K562 (cell line): ENCODE results near the gene PDE6B. TPM values are rescaled to one million over a fixed set of nuclear protein-coding genes. Genes with fewer than 3 reads are reported as not detected.

Source experiments
- ATAC-seq: fragments of 200-7000 bp; cut with Tn5 transposase; 3 replicates; pipeline ENCODE4 v1.9.1; 2020; ENCODE audit warnings: moderate library complexity
- BruUV-seq: library from RNA; stranded (reverse); fragments of 400-500 nt; replicated peaks from 2 replicates; lab custom pipeline; 2021; lab: Mats Ljungman, UMichigan
- CTCF ChIA-PET: fragments of 300-600 bp; formaldehyde crosslinking; extraction: SDS; loops from one replicate; lab custom pipeline; 2021; ENCODE audit warnings: low intra/inter-chr PET ratio; lab: Yijun Ruan, JAX
- POLR2A ChIA-PET: fragments of 300-600, 350-650 bp; sonication (Branson Sonifier 250); formaldehyde crosslinking; extraction: SDS; loops from one replicate; lab custom pipeline; 2021; ENCODE audit warnings: antibody characterized with exemption, inconsistent platforms; lab: Yijun Ruan, JAX
- DNase-seq, 4 experiments: peaks; one replicate each; pipeline versions ENCODE4 v3.0.0 to v3.0.0-alpha.2; 2011 to 2018; ENCODE audit warnings: low spot score in 3 of 4, mixed read lengths in 3 of 4; ENCODE audit errors: extremely low read depth in 1 of 4
- FAIRE-seq: peaks from 2 replicates; lab custom pipeline; 2011; peaks lifted over from hg19 to GRCh38; lab: Jason Lieb, UNC
- H2AFZ ChIP-seq: 2 replicates; pipeline ENCODE4 v1.6.0; 2011; ENCODE audit warnings: low read depth, low read length, control low read depth, inconsistent platforms
- H3K27ac ChIP-seq: fragments of 200-600 bp; 3 replicates; pipeline ENCODE4 v1.8.0; 2011; ENCODE audit warnings: low read depth, mild to moderate bottlenecking, control low read depth, inconsistent platforms, low read length, moderate library complexity, mixed read lengths; ENCODE audit errors: extremely low read depth
- H3K27me3 ChIP-seq, 2 experiments: fragments of 300-600 bp in 1 of 2; 2 replicates in 1 of 2; 3 replicates in 1 of 2; pipeline versions ENCODE4 v1.6.0 to v1.8.0; 2011; ENCODE audit warnings: inconsistent platforms in 2 of 2, low read length in 2 of 2, mild to moderate bottlenecking in 1 of 2, mixed read lengths in 1 of 2, moderate library complexity in 1 of 2; ENCODE audit not compliant: control insufficient read depth in 2 of 2, insufficient read depth in 2 of 2
- H3K36me3 ChIP-seq: fragments of 300-600 bp; 3 replicates; pipeline ENCODE4 v1.8.0; 2011; ENCODE audit warnings: mild to moderate bottlenecking, low read length, inconsistent platforms; ENCODE audit not compliant: control insufficient read depth, insufficient read depth
- H3K4me1 ChIP-seq, 2 experiments: fragments of 200-600 bp in 1 of 2; replicated peaks in 1 of 2; 2 replicates in 1 of 2; 3 replicates in 1 of 2; pipeline versions ENCODE4 v1.5.1 to v1.8.0; 2011; ENCODE audit warnings: inconsistent platforms in 2 of 2, low read length in 2 of 2, mild to moderate bottlenecking in 1 of 2, mixed read lengths in 1 of 2, moderate library complexity in 1 of 2; ENCODE audit not compliant: control insufficient read depth in 2 of 2, insufficient read depth in 2 of 2
- H3K4me2 ChIP-seq: 2 replicates; pipeline ENCODE4 v1.6.1; 2011; ENCODE audit warnings: low read length, control low read depth, inconsistent platforms, mixed read lengths; ENCODE audit not compliant: insufficient read depth
- H3K4me3 ChIP-seq: fragments of 200-600 bp; sonication (generic), shearing (Covaris generic); 2 replicates; pipeline ENCODE4 v1.5.1; 2016; ENCODE audit warnings: control low read depth, inconsistent platforms
- H3K79me2 ChIP-seq: fragments of 200-600 bp; 3 replicates; pipeline ENCODE4 v1.8.0; 2011; ENCODE audit warnings: low read length, inconsistent platforms; ENCODE audit not compliant: control insufficient read depth, insufficient read depth
- H3K9ac ChIP-seq, 2 experiments: 2 replicates each; pipeline versions ENCODE4 v1.6.0 to v1.6.1; 2011; ENCODE audit warnings: low read depth in 2 of 2, low read length in 2 of 2, control low read depth in 1 of 2, inconsistent platforms in 1 of 2, mild to moderate bottlenecking in 1 of 2, mixed read lengths in 1 of 2; ENCODE audit not compliant: insufficient read depth in 1 of 2
- H3K9me1 ChIP-seq: one replicate; pipeline ENCODE4 v1.6.0; 2011; ENCODE audit warnings: inconsistent platforms, mild to moderate bottlenecking, low read length, moderate library complexity; ENCODE audit not compliant: control insufficient read depth, insufficient read depth
- H3K9me3 ChIP-seq: replicated peaks from 2 replicates; pipeline ENCODE4 v1.5.1; 2011; ENCODE audit warnings: low read depth, low read length, inconsistent platforms; ENCODE audit not compliant: control insufficient read depth, insufficient read depth
- H4K20me1 ChIP-seq: replicated peaks from 2 replicates; pipeline ENCODE4 v1.6.1; 2011; ENCODE audit warnings: low read length, inconsistent platforms, mixed read lengths; ENCODE audit not compliant: control insufficient read depth, insufficient read depth
- ARID1B ChIP-seq: fragments of 450-650 bp; IDR thresholded peaks from 2 replicates; pipeline ENCODE4 v1.6.1; 2016; ENCODE audit warnings: antibody characterized with exemption, mild to moderate bottlenecking, inconsistent platforms
- ASH1L ChIP-seq: fragments of 450-650 bp; IDR thresholded peaks from 2 replicates; pipeline ENCODE4 v1.6.1; 2018; ENCODE audit warnings: borderline replicate concordance, mild to moderate bottlenecking, low read depth; ENCODE audit not compliant: partially characterized antibody
- CHCHD3 ChIP-seq: fragments of 250-450 bp; sonication (Bioruptor Pico); IDR thresholded peaks from 2 replicates; pipeline ENCODE4 v2.1.2; 2022; ENCODE audit warnings: mild to moderate bottlenecking
- ESRRB ChIP-seq: fragments of 250-450 bp; sonication (Bioruptor Pico); IDR thresholded peaks from 2 replicates; pipeline ENCODE4 v1.5.0; 2020; ENCODE audit warnings: mild to moderate bottlenecking, moderate library complexity, borderline replicate concordance
- FOSL1 ChIP-seq: fragments of 200-800 bp; sonication (Bioruptor generic); conservative IDR thresholded peaks from 2 replicates; pipeline ENCODE4 v1.6.1; 2016; ENCODE audit warnings: missing genetic modification characterization, missing compliant biosample characterization
- GTF2F1 ChIP-seq: IDR thresholded peaks from 2 replicates; pipeline ENCODE4 v1.6.1; 2011; ENCODE audit warnings: low read depth, low read length, improper control_type of control experiment
- HDAC8 ChIP-seq: fragments of 450-650 bp; IDR thresholded peaks from 2 replicates; pipeline ENCODE4 v1.6.1; 2016; ENCODE audit warnings: mild to moderate bottlenecking, missing genetic modification characterization, moderate library complexity, missing compliant biosample characterization
- HDGF ChIP-seq: fragments of 450-650 bp; IDR thresholded peaks from 2 replicates; pipeline ENCODE4 v1.6.1; 2016
- IRF1 ChIP-seq: sonication (generic); formaldehyde crosslinking; IDR thresholded peaks from 2 replicates; pipeline ENCODE4 v1.8.0; 2022; ENCODE audit warnings: missing genetic modification reagents, mild to moderate bottlenecking, borderline replicate concordance
- MAFK ChIP-seq: IDR thresholded peaks from 2 replicates; pipeline ENCODE4 v1.6.1; 2011; ENCODE audit warnings: low read length, improper control_type of control experiment
- MTF1 ChIP-seq: fragments of 250-450 bp; sonication (Bioruptor Pico); IDR thresholded peaks from 2 replicates; pipeline ENCODE4 v1.9.0; 2021; ENCODE audit warnings: moderate library complexity, mild to moderate bottlenecking, inconsistent platforms, borderline replicate concordance
- MYNN ChIP-seq, 2 experiments: sonication (generic); formaldehyde crosslinking in 1 of 2; IDR thresholded peaks; 2 replicates each; pipeline versions ENCODE4 v1.5.0 to v1.6.1; 2016 to 2020; ENCODE audit warnings: antibody characterized with exemption in 1 of 2, missing genetic modification reagents in 1 of 2
- NCOA4 ChIP-seq: fragments of 450-650 bp; IDR thresholded peaks from 2 replicates; pipeline ENCODE4 v1.6.1; 2018; ENCODE audit warnings: mild to moderate bottlenecking; ENCODE audit not compliant: partially characterized antibody
- NELFE ChIP-seq: IDR thresholded peaks from 2 replicates; pipeline ENCODE4 v1.6.1; 2011; ENCODE audit warnings: mild to moderate bottlenecking; ENCODE audit not compliant: insufficient read depth, insufficient read length
- NEUROD1 ChIP-seq: fragments of 150-350 bp; IDR thresholded peaks from 2 replicates; pipeline ENCODE4 v1.6.1; 2014; ENCODE audit warnings: borderline replicate concordance, low read length, low read depth; ENCODE audit not compliant: partially characterized antibody
- NR1H2 ChIP-seq: sonication (generic); formaldehyde crosslinking; IDR thresholded peaks from 2 replicates; pipeline ENCODE4 v1.4.0; 2020; ENCODE audit warnings: mild to moderate bottlenecking, missing genetic modification reagents
- PHF20 ChIP-seq: fragments of 450-650 bp; IDR thresholded peaks from 2 replicates; pipeline ENCODE4 v1.6.1; 2018; ENCODE audit not compliant: partially characterized antibody
- RFX5 ChIP-seq: IDR thresholded peaks from 2 replicates; pipeline ENCODE4 v1.6.1; 2011; ENCODE audit warnings: low read depth, mild to moderate bottlenecking, improper control_type of control experiment, low read length
- TCFL5 ChIP-seq: fragments of 250-450 bp; sonication (Bioruptor Pico); conservative IDR thresholded peaks from 2 replicates; pipeline ENCODE4 v1.6.1; 2021; ENCODE audit warnings: mild to moderate bottlenecking, moderate library complexity, matching md5 sums
- ZBTB26 ChIP-seq: fragments of 450-650 bp; formaldehyde crosslinking; IDR thresholded peaks from 2 replicates; pipeline ENCODE4 v1.4.0; 2022; ENCODE audit warnings: missing genetic modification characterization
- ZNF280A ChIP-seq: fragments of 450-650 bp; IDR thresholded peaks from 2 replicates; pipeline ENCODE4 v1.6.1; 2018; ENCODE audit warnings: mild to moderate bottlenecking, low read depth; ENCODE audit not compliant: partially characterized antibody
- ZNF707 ChIP-seq: fragments of 250-450 bp; sonication (Bioruptor Pico); conservative IDR thresholded peaks from 2 replicates; pipeline ENCODE4 v1.8.0; 2022; ENCODE audit warnings: inconsistent platforms, mild to moderate bottlenecking, moderate library complexity
- WGBS: fragments of 100-300 bp; shearing (Covaris generic); methylation state at CpG from one replicate; pipeline ENCODE4 v1.1.6; 2016; ENCODE audit warnings: low coverage, mixed read lengths; ENCODE audit not compliant: insufficient coverage; ENCODE audit errors: missing lambda C conversion rate; 5-methylcytosine and 5-hydroxymethylcytosine counted together
- in situ Hi-C: fragments of 300-500 bp; cut with MboI; formaldehyde crosslinking; loops from 4 replicates; pipeline ENCODE4 v1.15.0; 2018; ENCODE audit warnings: inconsistent platforms, mixed read lengths
- intact Hi-C: fragments of 100-400 bp; cut with micrococcal nuclease; formaldehyde crosslinking; loops from 2 replicates; pipeline ENCODE4 v1.14.2; 2022
- polyA plus RNA-seq, 8 experiments: library from polyadenylated mRNA; depleted of rRNA in 4 of 8; stranded (reverse) in 5 of 8; unstranded in 3 of 8; fragments of >200 nt; fragmentation: Nextera tagmentation in 2 of 8; fragmentation: Illumina TruSeq in 1 of 8; extraction: Ambion mirVana in 2 of 8; extraction: Trizol in 1 of 8; gene quantifications; 2 replicates each; pipeline versions ENCODE4 v1.2.1 to v1.2.3, GENCODE V29; 2011 to 2014; ENCODE audit warnings: inconsistent platforms in 1 of 8, missing spikeins in 1 of 8
- total RNA-seq, 7 experiments: library from RNA; depleted of rRNA in 6 of 7; stranded (reverse); fragments of >200 nt in 6 of 7; fragmentation: Illumina TruSeq in 2 of 7; extraction: Trizol in 2 of 7; gene quantifications; 2 replicates each; pipeline versions ENCODE4 v1.2.1 to v1.2.3, GENCODE V29; 2011 to 2021; ENCODE audit warnings: low replicate concordance in 1 of 7

The PDE6B gene
- total and polyA plus RNA-seq, 9 of the 15 experiments (the other 6 are each of a cell fraction or from before 2014, with no cell fraction given) = 0.04 TPM; not detected in 8

- peak overlapping the region; percentile 73 for H3K27ac ChIP-seq
- ChIA-PET CTCF (no interaction called here), POLR2A (interaction anchor here (0.6 to 1.0 kb wide), 3 partner anchors 8 to 34 kb away, joined by 4 read pairs; no protein-coding TSS in a partner anchor)
- peak overlapping the region; percentile 77 for H3K4me3 ChIP-seq
- no peaks in the 10 kb centered on the region for H3K9me3 ChIP-seq
- H3K4me2 ChIP-seq = peak overlapping the region; percentile 82
- H2AFZ ChIP-seq = peak overlapping the region; percentile 88
- DNase-seq (no peak), FAIRE-seq (no peak), ATAC-seq (no peak)
- peaks cover 4% of the 10 kb centered on the region for H3K9me1 ChIP-seq
- H3K4me1 ChIP-seq = peaks cover 27 to 74% of the 10 kb centered on the region in 2 experiments; a peak in 4 of 5 replicates
- H3K9ac ChIP-seq = peak overlapping the region; percentile 66 to 92; a peak in 3 of 4 replicates
- H3K36me3 ChIP-seq = peaks cover 12% of the 10 kb centered on the region; the same call in 2 of the 3 replicates
- no TSS peak for BruUV-seq
- H4K20me1 ChIP-seq = no peaks in the 10 kb centered on the region
- H3K27me3 ChIP-seq = no peaks in the 10 kb centered on the region
- intact Hi-C loops (loop anchor here (1.0 kb wide), 1 partner anchor 18 kb away; no protein-coding TSS in a partner anchor), in situ Hi-C loops (no loop called here)
- peaks cover 38% of the 10 kb centered on the region for H3K79me2 ChIP-seq
- WGBS = 90% methylated on average over 1 of the region's 1 CpG
- TF ChIP-seq NELFE (no peak), ESRRB (CRISPR knock-in tag) (no peak), RFX5 (no peak), NCOA4 (peak; percentile 52), ARID1B (no peak), MYNN (IDR thresholded peaks at IDR 0.05) (no peak), MYNN (CRISPR knock-in tag; IDR thresholded peaks at IDR 0.05) (no peak), GTF2F1 (no peak), ZNF280A (peak; percentile 42), IRF1 (CRISPR knock-in tag) (no peak), CHCHD3 (CRISPR knock-in tag) (no peak), ZNF707 (CRISPR knock-in tag) (no peak), TCFL5 (CRISPR knock-in tag) (no peak), ZBTB26 (CRISPR knock-in tag) (peak; percentile 94; the same call in 1 of the 2 replicates), MTF1 (CRISPR knock-in tag) (no peak), FOSL1 (no peak), NR1H2 (CRISPR knock-in tag) (no peak), ASH1L (peak; percentile 30), HDAC8 (tag) (no peak), HDGF (no peak; the same call in 1 of the 2 replicates), PHF20 (peak; percentile 15), NEUROD1 (no peak), MAFK (no peak)
These were observed 79.6 kb downstream of the PDE6B start for GRCh38 chr4:704971-705277.
